NK-92 (cell line): Measurements from ENCODE around the gene KCNG2.

ENCODE experiments used
- DNase-seq: peaks from one replicate; lab custom pipeline; 2025; ENCODE audit not compliant: unreplicated experiment; lab: John Stamatoyannopoulos, UW

The KCNG2 gene

GRCh38 chr18:79766308-79766707 is 31.4 kb upstream of the KCNG2 start:
- no peak for DNase-seq

GRCh38 chr18:79768745-79769144 is 29.0 kb upstream of the KCNG2 start:
- DNase-seq = no peak

- no peak for DNase-seq
These were observed 27.8 kb upstream of the KCNG2 start for GRCh38 chr18:79769698-79770500.

GRCh38 chr18:79770501-79770815 is 27.3 kb upstream of the KCNG2 start:
- no peak for DNase-seq

- no peak for DNase-seq
These were observed 26.9 kb upstream of the KCNG2 start for GRCh38 chr18:79770826-79771225.

- DNase-seq = no peak
These were observed 26.2 kb upstream of the KCNG2 start for GRCh38 chr18:79771446-79772107.

GRCh38 chr18:79772108-79772864 is 25.5 kb upstream of the KCNG2 start:
- no peak for DNase-seq

- no peak for DNase-seq
These were observed 24.7 kb upstream of the KCNG2 start for GRCh38 chr18:79772865-79773696.

GRCh38 chr18:79774111-79774510 is 23.6 kb upstream of the KCNG2 start:
- DNase-seq = no peak

- DNase-seq = no peak
These were observed 22.1 kb upstream of the KCNG2 start for GRCh38 chr18:79775441-79776221.

GRCh38 chr18:79776674-79777073 is 21.1 kb upstream of the KCNG2 start:
- DNase-seq = no peak

GRCh38 chr18:79778291-79778791 is 19.4 kb upstream of the KCNG2 start:
- DNase-seq = no peak

- DNase-seq = no peak
These were observed 18.6 kb upstream of the KCNG2 start for GRCh38 chr18:79779021-79779699.

GRCh38 chr18:79779700-79780190 is 18.0 kb upstream of the KCNG2 start:
- DNase-seq = no peak

GRCh38 chr18:79780547-79780946 is 17.2 kb upstream of the KCNG2 start:
- DNase-seq = no peak

GRCh38 chr18:79781331-79781941 is 16.3 kb upstream of the KCNG2 start:
- DNase-seq = no peak

- DNase-seq = no peak
These were observed 15.0 kb upstream of the KCNG2 start for GRCh38 chr18:79782566-79783308.
